Stomach (tissue), 9 donors: ENCODE measurements around the gene STK39. TPM values are rescaled to one million over a fixed set of nuclear protein-coding genes. Genes with fewer than 3 reads are reported as not detected.

Source experiments
- DNase-seq, 2 donors: peaks; one replicate each; pipeline versions ENCODE4 v3.0.0 to v3.0.0-alpha.2; 2013 to 2019
- H3K27ac ChIP-seq, 5 donors: fragments of 200-600 bp in 4 of 5; sonication (generic) in 4 of 5; one replicate each; pipeline ENCODE4 v1.5.1; 2013 to 2019; ENCODE audit warnings: mild to moderate bottlenecking in 1 of 5, moderate library complexity in 1 of 5
- H3K27me3 ChIP-seq, 3 donors: fragments of 200-600 bp; sonication (generic); one replicate each; pipeline ENCODE4 v1.5.1; 2017 to 2019; ENCODE audit warnings: mixed run types in 1 of 3
- H3K36me3 ChIP-seq, 4 donors: fragments of 200-600 bp; sonication (generic); 1 replicate in 3 of 4; 2 replicates in 1 of 4; pipeline ENCODE4 v1.5.1; 2016 to 2019
- H3K4me1 ChIP-seq, 4 donors: fragments of 200-600 bp; sonication (generic); one replicate each; pipeline ENCODE4 v1.5.1; 2016 to 2019
- H3K4me3 ChIP-seq, 4 donors: fragments of 200-600 bp; sonication (generic) in 3 of 4; one replicate each; pipeline ENCODE4 v1.5.1; 2016 to 2019; ENCODE audit warnings: mild to moderate bottlenecking in 1 of 4
- H3K9me3 ChIP-seq, 4 donors: fragments of 200-600 bp; sonication (generic); one replicate each; pipeline ENCODE4 v1.5.1; 2016 to 2019
- EP300 ChIP-seq: sonication (generic); formaldehyde crosslinking; IDR thresholded peaks from one replicate; pipeline ENCODE4 v1.6.1; 2017; ENCODE audit warnings: antibody characterized with exemption
- POLR2A ChIP-seq, 4 donors: fragments of 450-650 bp; IDR thresholded peaks; one replicate each; pipeline ENCODE4 v1.6.1; 2016; ENCODE audit warnings: antibody characterized with exemption in 4 of 4, control low read depth in 2 of 4, mild to moderate bottlenecking in 1 of 4, moderate library complexity in 1 of 4
- POLR2AphosphoS5 ChIP-seq, 3 donors: sonication (generic); formaldehyde crosslinking; IDR thresholded peaks; one replicate each; pipeline ENCODE4 v1.6.1; 2016; ENCODE audit warnings: antibody characterized with exemption in 3 of 3
- WGBS, 5 donors: extraction: QIAGEN DNeasy Blood & Tissue Kit in 3 of 5; methylation state at CpG; one replicate each; pipeline versions ENCODE4 v1.1.5 to v1.1.7; 2013 to 2018; 5-methylcytosine and 5-hydroxymethylcytosine counted together
- intact Hi-C: fragments of 100-400 bp; cut with DNase I; formaldehyde crosslinking; loops from one replicate; pipeline ENCODE4 v1.15.1; 2023; ENCODE audit warnings: low total_unique reads
- polyA plus RNA-seq, 3 donors: library from polyadenylated mRNA; stranded (reverse); fragments of 200-250 nt; gene quantifications; one replicate each; pipeline ENCODE4 v1.2.3, GENCODE V29; 2013
- total RNA-seq, 5 donors: library from RNA; depleted of rRNA; stranded (reverse); fragments of >200 nt; gene quantifications; one replicate each; pipeline versions ENCODE4 v1.1.0 to v1.2.3, GENCODE V29; 2014 to 2016
- TF ChIP-seq, protein P1 (sequence below), 7 experiments: fragments of 450-650 bp in 4 of 7; fragments of 200-600 bp in 3 of 7; sonication (generic) in 3 of 7; IDR thresholded peaks; one replicate each; pipeline ENCODE4 v1.5.1; 2016 to 2019; ENCODE audit warnings: antibody characterized with exemption in 7 of 7, control low read depth in 2 of 7, mild to moderate bottlenecking in 1 of 7
- donor health status: healthy with polysubstance abuse.
- donor health status: Bipolar disorder and iron deficiency.
- donor health status: healthy.

STK39 gene
- total and polyA plus RNA-seq, 8 donors, result 18.3 to 60.7 (median 33.3) TPM

DNA sequence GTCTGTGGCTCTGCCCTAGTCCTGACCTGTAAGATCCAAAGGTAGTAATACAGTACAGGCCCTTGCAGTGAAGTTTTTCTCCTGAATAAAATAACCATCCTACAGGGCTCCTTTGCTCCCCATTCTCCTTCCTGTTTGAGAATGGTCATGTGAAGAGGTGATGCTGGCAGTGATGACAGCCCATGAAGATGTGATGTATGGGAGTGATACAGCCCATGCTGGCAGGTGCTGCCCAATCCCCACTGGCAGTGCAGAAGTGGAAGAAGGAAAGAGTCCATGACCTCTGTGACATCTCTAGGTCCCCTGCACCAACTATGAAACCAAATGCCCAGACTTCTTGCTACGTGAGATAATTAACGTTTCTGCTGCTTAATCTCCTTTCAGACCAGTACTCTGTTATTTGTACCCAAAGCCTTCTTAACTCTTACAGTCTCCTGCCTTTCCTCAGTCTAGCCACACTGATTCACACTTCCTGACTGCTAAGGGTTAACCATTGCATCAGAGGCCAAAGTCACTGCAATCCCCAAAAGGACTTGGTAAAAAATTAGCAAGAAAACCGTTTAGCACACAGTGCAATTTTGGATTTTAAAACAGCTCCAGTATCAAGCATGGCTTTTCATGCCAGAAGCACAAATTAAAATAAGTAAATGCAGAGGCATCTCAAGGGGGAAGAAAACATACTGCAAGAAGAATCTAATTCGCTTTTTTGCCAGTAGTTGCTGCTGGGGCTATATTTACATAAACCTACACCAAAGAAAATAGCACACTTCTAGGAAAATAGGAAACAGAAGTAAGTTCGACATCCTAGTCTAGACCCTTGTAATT is 98.0 kb downstream of the STK39 start:
- no peak overlapping the region for H3K27ac ChIP-seq
- no peaks in the 10 kb centered on the region for H3K27me3 ChIP-seq
- no peak overlapping the region for H3K4me3 ChIP-seq
- 78 to 87% (median 85%) methylated on average over 5 of the region's 5 CpGs for WGBS, 5 donors
- TF ChIP-seq POLR2AphosphoS5 (IDR thresholded peaks at IDR 0.05) (no peak), EP300 (no peak), POLR2A (IDR thresholded peaks at IDR 0.05) (no peak)
- TF ChIP-seq, protein P1, sequence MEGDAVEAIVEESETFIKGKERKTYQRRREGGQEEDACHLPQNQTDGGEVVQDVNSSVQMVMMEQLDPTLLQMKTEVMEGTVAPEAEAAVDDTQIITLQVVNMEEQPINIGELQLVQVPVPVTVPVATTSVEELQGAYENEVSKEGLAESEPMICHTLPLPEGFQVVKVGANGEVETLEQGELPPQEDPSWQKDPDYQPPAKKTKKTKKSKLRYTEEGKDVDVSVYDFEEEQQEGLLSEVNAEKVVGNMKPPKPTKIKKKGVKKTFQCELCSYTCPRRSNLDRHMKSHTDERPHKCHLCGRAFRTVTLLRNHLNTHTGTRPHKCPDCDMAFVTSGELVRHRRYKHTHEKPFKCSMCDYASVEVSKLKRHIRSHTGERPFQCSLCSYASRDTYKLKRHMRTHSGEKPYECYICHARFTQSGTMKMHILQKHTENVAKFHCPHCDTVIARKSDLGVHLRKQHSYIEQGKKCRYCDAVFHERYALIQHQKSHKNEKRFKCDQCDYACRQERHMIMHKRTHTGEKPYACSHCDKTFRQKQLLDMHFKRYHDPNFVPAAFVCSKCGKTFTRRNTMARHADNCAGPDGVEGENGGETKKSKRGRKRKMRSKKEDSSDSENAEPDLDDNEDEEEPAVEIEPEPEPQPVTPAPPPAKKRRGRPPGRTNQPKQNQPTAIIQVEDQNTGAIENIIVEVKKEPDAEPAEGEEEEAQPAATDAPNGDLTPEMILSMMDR (IDR thresholded peaks at IDR 0.05), result no peak
- peaks cover 0 to 11% (median 4%) of the 10 kb centered on the region in 4 donors for H3K36me3 ChIP-seq
- no peaks in the 10 kb centered on the region for H3K9me3 ChIP-seq
- no peak for DNase-seq
- peaks cover 0 to 43% (median 10%) of the 10 kb centered on the region in 4 donors for H3K4me1 ChIP-seq
- intact Hi-C loops, result no loop called here

DNA sequence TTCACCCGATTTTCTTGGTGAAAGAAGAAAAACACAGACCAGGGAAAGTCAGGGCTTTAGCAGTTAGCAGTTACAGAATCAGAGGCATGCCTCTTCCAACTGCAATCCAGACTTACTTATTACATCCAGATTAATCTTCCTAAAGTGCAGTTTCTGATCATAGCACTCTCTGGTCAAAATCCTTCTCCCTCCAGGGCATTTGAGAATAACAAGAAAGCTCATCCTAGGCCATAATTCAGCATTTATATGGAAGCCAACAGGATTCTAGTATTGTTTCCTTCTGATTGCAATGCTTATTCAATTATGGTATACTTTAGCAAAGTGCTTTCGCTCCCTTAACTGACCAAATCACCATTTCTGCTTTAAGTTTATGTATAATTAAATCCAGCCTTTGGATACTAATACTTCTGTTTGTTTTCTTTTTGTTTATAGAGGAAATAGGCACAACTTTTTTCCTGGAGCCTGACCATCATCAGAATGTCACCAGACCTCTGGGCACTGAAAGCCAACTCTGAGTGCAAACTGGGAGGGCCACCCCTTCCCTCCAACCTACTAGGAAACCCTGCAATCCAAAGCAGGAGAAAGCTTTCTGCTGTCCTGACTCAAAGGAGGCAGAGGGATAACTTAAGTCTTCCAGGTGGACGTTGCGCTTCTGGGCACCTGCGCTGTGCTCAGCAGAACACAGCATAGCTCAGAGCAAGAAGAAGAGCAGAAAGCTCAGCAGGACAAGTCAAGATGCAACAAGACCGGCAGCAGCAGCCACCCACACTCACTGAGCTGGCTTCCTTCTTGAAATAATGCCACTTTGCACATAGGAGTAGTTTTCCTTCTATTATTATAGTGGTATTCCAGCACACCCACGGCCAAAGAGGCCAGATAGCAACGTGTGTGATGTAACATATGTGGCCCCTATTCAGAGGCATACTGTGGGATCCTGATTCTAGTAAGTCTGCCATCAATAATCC is 99.3 kb downstream of the STK39 start:
- 64 to 76% (median 66%) methylated on average over 8 of the region's 8 CpGs for WGBS, 5 donors
- Histone ChIP-seq H3K9me3 (no peaks in the 10 kb centered on the region), H3K27ac (no peak overlapping the region), H3K36me3 (peaks cover 0 to 12% (median 4%) of the 10 kb centered on the region in 4 donors), H3K4me1 (peaks cover 0 to 43% (median 10%) of the 10 kb centered on the region in 4 donors), H3K27me3 (no peaks in the 10 kb centered on the region), H3K4me3 (no peak overlapping the region)
- TF ChIP-seq POLR2A (IDR thresholded peaks at IDR 0.05) (no peak), POLR2AphosphoS5 (IDR thresholded peaks at IDR 0.05) (no peak)
- TF ChIP-seq, protein P1 (IDR thresholded peaks at IDR 0.05), result no peak
- intact Hi-C loops, result no loop called here
- DNase-seq, result no peak

DNA sequence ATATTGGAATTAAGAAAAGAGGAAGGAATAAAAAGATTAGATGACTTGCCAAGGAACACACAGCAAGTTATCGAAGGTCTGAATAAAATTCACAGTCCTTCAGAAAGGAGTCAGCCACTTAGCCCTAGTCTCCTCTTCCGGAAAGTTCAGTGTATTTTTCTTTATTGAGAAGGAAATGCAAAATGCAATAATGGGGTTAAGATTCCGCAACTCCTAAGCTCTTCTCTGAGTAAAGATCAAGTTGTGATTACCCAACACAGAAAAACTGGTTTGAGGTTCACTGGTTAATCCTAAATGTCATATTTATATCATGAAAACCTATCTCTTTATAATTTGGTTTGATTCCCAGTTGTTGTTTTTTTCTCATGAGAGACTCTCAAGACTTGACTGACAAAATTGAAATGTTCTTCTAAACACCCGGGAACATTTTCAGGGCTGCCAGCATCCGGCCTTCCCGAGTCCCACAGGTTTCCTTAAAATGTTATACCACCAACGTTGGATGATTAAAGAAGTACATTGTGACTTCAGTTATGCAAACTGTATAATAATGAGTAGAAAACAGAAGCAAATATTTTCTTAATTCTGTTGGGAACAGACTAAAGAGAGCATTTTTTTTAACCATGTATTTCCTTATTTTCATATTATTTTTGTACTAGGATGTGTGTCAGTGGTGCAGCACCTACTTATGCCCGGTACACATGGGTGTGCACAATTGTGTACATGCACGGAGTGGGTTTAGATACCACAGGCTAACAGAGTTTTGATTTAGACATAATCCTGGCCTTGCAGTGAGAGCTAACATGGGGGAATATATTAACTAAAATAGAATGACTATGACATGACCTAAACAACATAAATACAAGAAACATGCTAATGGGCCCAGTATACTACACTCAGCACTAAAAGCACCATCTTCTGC is 100.2 kb downstream of the STK39 start:
- peaks cover 0 to 14% (median 2%) of the 10 kb centered on the region in 4 donors for H3K36me3 ChIP-seq
- H3K4me1 ChIP-seq, result peaks cover 0 to 43% (median 10%) of the 10 kb centered on the region in 4 donors
- H3K9me3 ChIP-seq, result no peaks in the 10 kb centered on the region
- TF ChIP-seq POLR2AphosphoS5 (IDR thresholded peaks at IDR 0.05) (no peak), POLR2A (IDR thresholded peaks at IDR 0.05) (no peak), EP300 (no peak)
- TF ChIP-seq, protein P1 (IDR thresholded peaks at IDR 0.05), result no peak
- DNase-seq, result no peak
- H3K27me3 ChIP-seq, result no peaks in the 10 kb centered on the region
- WGBS, 5 donors, result 56 to 78% (median 71%) methylated on average over 9 of the region's 9 CpGs
- intact Hi-C loops, result no loop called here
- peak overlapping the region in 1 of 5 donors; percentile 38 for H3K27ac ChIP-seq
- no peak overlapping the region for H3K4me3 ChIP-seq
